Measurements from ENCODE around the gene GRK3.

The GRK3 gene

DNA sequence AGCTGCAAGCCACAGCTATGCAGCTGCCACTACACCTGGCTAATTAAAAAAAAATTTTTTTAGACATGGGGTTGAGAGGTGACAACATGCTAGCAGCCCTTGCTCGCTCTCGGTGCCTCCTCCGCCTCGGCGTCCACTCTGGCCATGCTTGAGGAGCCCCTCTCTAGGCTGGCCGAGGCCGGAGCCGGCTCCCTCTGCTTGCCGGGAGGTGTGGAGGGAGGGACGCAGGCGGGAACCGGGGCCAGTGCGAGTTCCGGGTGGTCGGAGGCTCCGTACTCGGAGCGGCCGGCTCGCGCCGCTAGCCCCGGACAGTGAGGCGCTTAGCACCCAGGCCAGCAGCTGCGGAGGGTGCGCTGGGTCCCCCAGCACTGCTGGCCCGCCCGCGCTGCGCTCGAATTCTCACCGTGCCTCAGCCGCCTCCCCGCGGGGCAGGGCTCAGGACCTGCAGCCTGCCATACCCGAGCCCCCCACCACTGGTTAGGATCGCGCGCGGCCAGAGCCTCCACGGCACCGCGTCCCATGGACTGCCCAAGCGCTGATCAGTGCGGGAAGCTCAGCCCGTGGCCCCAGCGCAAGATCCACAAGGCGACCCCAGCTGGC lies 188.2 kb downstream of the GRK3 start:
- TF ChIP-seq, protein P1, sequence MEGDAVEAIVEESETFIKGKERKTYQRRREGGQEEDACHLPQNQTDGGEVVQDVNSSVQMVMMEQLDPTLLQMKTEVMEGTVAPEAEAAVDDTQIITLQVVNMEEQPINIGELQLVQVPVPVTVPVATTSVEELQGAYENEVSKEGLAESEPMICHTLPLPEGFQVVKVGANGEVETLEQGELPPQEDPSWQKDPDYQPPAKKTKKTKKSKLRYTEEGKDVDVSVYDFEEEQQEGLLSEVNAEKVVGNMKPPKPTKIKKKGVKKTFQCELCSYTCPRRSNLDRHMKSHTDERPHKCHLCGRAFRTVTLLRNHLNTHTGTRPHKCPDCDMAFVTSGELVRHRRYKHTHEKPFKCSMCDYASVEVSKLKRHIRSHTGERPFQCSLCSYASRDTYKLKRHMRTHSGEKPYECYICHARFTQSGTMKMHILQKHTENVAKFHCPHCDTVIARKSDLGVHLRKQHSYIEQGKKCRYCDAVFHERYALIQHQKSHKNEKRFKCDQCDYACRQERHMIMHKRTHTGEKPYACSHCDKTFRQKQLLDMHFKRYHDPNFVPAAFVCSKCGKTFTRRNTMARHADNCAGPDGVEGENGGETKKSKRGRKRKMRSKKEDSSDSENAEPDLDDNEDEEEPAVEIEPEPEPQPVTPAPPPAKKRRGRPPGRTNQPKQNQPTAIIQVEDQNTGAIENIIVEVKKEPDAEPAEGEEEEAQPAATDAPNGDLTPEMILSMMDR (IDR thresholded peaks at IDR 0.05; ENCODE audit: low read depth, low read length, missing control alignments) = no peak
- H3K4me3 ChIP-seq (ENCODE audit: low read depth, low read length) = no peak overlapping the region
- no peak for DNase-seq (ENCODE audit: low read depth)

DNA sequence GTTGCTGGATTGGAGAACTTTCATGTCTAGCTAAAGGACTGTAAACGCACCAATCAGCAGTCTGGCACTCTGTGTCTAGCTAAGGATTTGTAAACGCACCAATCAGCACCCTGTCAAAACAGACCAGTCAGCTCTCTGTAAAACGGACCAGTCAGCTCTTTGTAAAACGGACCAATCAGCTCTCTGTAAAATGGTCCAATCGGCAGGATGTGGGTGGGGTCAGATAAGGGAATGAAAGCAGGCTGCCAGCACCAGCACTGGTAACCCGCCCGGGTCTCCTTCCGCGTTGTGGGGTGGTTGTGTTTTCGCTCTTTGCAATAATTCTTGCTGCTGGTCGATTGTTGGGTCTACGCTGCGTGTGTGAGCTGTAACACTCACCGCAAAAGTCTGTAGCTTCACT lies 188.8 kb downstream of the GRK3 start:
- DNase-seq (ENCODE audit: low read depth) = no peak
- H3K4me3 ChIP-seq (ENCODE audit: low read depth, low read length) = no peak overlapping the region
- TF ChIP-seq, protein P1 (IDR thresholded peaks at IDR 0.05; ENCODE audit: low read depth, low read length, missing control alignments) = no peak

DNA sequence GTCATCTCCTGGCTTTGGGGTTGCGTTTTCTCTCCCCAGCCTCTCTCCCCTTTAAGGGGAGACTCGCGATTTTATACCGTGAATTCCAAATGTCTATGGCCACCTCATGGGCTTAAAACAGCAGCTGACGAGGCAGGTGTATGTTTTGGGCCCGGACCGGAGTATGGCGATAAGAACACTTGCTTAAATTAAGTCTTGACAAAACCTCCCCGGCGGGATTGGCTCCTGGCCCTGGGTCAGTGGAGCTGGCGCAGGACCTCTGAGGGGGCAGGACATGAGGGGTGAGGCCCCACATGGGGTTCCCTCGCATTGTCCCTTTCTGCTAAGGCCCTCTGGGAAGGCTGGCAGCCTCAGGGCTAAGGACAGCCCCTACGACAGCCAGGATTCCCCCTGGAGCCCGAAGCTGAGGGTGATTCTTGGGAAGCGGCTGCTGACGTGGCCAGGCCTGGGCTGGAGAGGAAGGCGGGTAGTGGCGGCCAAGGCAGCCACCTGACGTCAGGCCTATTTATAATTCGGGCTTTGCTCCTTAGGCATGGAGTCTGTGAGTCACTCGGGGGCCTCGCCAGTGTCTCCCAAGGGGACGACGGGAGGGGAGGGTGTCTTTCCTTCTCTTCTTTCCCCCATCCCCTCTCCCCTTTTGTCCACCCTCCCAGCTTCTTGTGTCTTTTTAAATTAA lies 190.2 kb downstream of the GRK3 start:
- DNase-seq (ENCODE audit: low read depth) = no peak
- TF ChIP-seq, protein P1 (IDR thresholded peaks at IDR 0.05; ENCODE audit: low read depth, low read length, missing control alignments) = no peak
- no peak overlapping the region for H3K4me3 ChIP-seq (ENCODE audit: low read depth, low read length)

DNA sequence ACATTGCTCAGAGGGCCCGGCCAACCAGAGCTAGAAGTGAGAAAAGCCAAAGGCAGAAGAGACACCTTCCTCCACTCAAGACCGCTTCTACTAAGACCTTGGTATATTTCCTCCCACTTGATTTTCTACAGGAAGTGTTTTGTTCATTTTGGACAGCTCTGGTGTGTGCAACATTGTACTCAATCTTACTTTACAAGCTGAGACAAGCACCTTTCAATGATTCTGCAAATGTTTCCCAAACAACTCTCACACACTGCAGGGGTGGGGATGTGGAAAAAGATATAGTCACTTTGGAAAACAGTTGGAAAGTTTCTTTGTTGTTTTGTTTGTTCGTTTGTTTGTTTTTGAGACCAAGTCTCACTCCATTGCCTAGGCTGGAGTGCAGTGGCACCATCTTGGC lies 193.2 kb downstream of the GRK3 start:
- no peak overlapping the region for H3K4me3 ChIP-seq (ENCODE audit: low read depth, low read length)
- no peak for DNase-seq (ENCODE audit: low read depth)
- TF ChIP-seq, protein P1 (IDR thresholded peaks at IDR 0.05; ENCODE audit: low read depth, low read length, missing control alignments) = no peak

DNA sequence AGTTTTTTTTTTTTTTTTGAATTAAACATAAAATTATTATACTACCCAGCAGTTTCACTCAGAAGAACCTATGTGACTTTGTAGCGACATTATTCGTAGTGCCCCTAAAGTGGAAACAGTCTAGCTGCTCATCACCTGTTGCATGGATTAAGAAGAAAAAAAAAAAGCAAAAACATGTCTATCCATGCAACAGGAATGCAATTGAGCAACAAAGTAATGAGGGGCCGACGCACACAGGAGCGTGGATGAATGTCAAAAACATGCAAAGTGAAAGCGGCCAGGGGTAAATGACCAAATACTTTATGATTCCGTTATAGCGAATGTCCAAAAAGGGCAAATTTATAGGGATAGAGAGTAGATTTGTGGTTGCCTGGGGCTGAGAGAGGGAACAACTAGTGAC lies 193.8 kb downstream of the GRK3 start:
- TF ChIP-seq, protein P1 (IDR thresholded peaks at IDR 0.05; ENCODE audit: low read depth, low read length, missing control alignments) = no peak

DNA sequence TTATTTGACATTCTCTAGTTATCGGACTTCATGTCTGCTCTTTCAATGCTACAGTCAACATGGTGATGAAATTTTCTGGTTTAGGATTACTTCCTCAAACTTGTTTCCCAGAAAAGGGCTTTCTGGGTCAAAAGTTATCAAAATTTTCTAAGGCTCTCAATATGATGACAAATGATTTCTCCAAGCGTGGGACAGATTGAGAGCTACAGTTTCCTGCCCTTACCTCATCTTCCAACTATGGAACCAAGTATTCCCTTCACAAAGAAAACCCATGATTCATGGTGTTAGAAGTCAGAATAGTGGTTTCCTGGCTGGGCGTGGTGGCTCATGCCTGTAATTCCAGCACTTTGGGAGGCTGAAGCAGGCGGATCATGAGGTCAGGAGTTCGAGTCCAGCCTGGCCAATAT lies 195.4 kb downstream of the GRK3 start:
- DNase-seq (ENCODE audit: low read depth) = no peak

More for the DNA sequence above, 193.8 kb downstream of the GRK3 start:
- H3K4me3 ChIP-seq (ENCODE audit: low read depth, low read length) = no peak overlapping the region
- no peak for DNase-seq (ENCODE audit: low read depth)

More for the DNA sequence above, 195.4 kb downstream of the GRK3 start:
- H3K4me3 ChIP-seq (ENCODE audit: low read depth, low read length) = no peak overlapping the region
- TF ChIP-seq, protein P1 (IDR thresholded peaks at IDR 0.05; ENCODE audit: low read depth, low read length, missing control alignments) = no peak
